ENCODE measurements around the gene STXBP1. TPM values are rescaled to one million over a fixed set of nuclear protein-coding genes. Genes with fewer than 3 reads are reported as not detected.

STXBP1 gene
- total and polyA plus RNA-seq, 9 of the 15 experiments (the other 6 are each of a cell fraction or from before 2014, with no cell fraction given), result 4.6 to 35.1 (median 9.7) TPM

DNA sequence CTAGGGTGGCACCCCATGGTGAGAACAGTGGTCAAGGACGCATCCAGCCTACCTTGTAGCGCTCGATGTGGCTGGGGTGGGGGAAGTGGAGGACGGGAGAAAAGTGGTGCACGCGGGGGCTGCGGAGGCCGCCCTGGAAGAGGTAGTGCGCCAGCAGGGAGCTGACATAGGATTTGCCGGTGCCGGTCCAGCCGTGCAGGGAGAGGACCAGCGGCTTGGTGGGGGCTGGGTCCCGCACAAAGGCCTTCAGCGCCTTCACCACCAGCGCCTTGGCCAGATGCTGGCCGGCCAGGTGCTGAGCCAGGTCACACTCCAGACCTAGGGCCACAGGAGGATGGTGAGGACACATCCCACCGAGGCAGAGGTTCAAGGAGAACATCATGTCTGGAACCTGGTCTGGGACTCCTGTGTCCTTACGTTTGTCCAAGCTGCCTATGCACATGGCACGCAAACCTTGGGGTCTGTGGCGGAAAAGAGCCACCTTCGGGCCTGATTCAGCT, 122.2 kb downstream of the STXBP1 start (continued):
- TF ChIP-seq, protein P1, sequence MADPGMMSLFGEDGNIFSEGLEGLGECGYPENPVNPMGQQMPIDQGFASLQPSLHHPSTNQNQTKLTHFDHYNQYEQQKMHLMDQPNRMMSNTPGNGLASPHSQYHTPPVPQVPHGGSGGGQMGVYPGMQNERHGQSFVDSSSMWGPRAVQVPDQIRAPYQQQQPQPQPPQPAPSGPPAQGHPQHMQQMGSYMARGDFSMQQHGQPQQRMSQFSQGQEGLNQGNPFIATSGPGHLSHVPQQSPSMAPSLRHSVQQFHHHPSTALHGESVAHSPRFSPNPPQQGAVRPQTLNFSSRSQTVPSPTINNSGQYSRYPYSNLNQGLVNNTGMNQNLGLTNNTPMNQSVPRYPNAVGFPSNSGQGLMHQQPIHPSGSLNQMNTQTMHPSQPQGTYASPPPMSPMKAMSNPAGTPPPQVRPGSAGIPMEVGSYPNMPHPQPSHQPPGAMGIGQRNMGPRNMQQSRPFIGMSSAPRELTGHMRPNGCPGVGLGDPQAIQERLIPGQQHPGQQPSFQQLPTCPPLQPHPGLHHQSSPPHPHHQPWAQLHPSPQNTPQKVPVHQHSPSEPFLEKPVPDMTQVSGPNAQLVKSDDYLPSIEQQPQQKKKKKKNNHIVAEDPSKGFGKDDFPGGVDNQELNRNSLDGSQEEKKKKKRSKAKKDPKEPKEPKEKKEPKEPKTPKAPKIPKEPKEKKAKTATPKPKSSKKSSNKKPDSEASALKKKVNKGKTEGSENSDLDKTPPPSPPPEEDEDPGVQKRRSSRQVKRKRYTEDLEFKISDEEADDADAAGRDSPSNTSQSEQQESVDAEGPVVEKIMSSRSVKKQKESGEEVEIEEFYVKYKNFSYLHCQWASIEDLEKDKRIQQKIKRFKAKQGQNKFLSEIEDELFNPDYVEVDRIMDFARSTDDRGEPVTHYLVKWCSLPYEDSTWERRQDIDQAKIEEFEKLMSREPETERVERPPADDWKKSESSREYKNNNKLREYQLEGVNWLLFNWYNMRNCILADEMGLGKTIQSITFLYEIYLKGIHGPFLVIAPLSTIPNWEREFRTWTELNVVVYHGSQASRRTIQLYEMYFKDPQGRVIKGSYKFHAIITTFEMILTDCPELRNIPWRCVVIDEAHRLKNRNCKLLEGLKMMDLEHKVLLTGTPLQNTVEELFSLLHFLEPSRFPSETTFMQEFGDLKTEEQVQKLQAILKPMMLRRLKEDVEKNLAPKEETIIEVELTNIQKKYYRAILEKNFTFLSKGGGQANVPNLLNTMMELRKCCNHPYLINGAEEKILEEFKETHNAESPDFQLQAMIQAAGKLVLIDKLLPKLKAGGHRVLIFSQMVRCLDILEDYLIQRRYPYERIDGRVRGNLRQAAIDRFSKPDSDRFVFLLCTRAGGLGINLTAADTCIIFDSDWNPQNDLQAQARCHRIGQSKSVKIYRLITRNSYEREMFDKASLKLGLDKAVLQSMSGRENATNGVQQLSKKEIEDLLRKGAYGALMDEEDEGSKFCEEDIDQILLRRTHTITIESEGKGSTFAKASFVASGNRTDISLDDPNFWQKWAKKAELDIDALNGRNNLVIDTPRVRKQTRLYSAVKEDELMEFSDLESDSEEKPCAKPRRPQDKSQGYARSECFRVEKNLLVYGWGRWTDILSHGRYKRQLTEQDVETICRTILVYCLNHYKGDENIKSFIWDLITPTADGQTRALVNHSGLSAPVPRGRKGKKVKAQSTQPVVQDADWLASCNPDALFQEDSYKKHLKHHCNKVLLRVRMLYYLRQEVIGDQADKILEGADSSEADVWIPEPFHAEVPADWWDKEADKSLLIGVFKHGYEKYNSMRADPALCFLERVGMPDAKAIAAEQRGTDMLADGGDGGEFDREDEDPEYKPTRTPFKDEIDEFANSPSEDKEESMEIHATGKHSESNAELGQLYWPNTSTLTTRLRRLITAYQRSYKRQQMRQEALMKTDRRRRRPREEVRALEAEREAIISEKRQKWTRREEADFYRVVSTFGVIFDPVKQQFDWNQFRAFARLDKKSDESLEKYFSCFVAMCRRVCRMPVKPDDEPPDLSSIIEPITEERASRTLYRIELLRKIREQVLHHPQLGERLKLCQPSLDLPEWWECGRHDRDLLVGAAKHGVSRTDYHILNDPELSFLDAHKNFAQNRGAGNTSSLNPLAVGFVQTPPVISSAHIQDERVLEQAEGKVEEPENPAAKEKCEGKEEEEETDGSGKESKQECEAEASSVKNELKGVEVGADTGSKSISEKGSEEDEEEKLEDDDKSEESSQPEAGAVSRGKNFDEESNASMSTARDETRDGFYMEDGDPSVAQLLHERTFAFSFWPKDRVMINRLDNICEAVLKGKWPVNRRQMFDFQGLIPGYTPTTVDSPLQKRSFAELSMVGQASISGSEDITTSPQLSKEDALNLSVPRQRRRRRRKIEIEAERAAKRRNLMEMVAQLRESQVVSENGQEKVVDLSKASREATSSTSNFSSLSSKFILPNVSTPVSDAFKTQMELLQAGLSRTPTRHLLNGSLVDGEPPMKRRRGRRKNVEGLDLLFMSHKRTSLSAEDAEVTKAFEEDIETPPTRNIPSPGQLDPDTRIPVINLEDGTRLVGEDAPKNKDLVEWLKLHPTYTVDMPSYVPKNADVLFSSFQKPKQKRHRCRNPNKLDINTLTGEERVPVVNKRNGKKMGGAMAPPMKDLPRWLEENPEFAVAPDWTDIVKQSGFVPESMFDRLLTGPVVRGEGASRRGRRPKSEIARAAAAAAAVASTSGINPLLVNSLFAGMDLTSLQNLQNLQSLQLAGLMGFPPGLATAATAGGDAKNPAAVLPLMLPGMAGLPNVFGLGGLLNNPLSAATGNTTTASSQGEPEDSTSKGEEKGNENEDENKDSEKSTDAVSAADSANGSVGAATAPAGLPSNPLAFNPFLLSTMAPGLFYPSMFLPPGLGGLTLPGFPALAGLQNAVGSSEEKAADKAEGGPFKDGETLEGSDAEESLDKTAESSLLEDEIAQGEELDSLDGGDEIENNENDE (IDR thresholded peaks at IDR 0.05; ENCODE audit: low read depth, low read length), result no peak
- no peak for TF ChIP-seq SMAD3 (CRISPR knock-in tag; conservative IDR thresholded peaks at IDR 0.05)
- TF ChIP-seq PURB (CRISPR knock-in tag; IDR thresholded peaks at IDR 0.05; ENCODE audit: low read depth), result no peak
- TF ChIP-seq, protein P2, sequence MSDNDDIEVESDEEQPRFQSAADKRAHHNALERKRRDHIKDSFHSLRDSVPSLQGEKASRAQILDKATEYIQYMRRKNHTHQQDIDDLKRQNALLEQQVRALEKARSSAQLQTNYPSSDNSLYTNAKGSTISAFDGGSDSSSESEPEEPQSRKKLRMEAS (CRISPR knock-in tag; IDR thresholded peaks at IDR 0.05), result no peak; the same call in none of the 2 replicates
- TF ChIP-seq SRSF3 (IDR thresholded peaks at IDR 0.05; ENCODE audit: insufficient read depth, low read length), result no peak
- no peak for TF ChIP-seq HSF4 (CRISPR knock-in tag; IDR thresholded peaks at IDR 0.05; ENCODE audit: borderline replicate concordance)
- TF ChIP-seq RAD51 (IDR thresholded peaks at IDR 0.05; ENCODE audit: borderline replicate concordance, low read depth), result no peak
- no peak for TF ChIP-seq JUNB (CRISPR knock-in tag; conservative IDR thresholded peaks at IDR 0.05)
- no peak for TF ChIP-seq PML (IDR thresholded peaks at IDR 0.05; ENCODE audit: low read length)
- TF ChIP-seq NCOA4 (IDR thresholded peaks at IDR 0.05; ENCODE audit: partially characterized antibody), result no peak
- no peak for TF ChIP-seq GATA2 (CRISPR knock-in tag; IDR thresholded peaks at IDR 0.05)
- peak; percentile 96 for TF ChIP-seq STAG1 (CRISPR knock-in tag; IDR thresholded peaks at IDR 0.05; ENCODE audit: borderline replicate concordance)
- TF ChIP-seq ZNF212 (CRISPR knock-in tag; IDR thresholded peaks at IDR 0.05), result no peak
- no peak for TF ChIP-seq ELF4 (CRISPR knock-in tag; IDR thresholded peaks at IDR 0.05)
- no peak for TF ChIP-seq CREB1 (IDR thresholded peaks at IDR 0.05)
- TF ChIP-seq CREB1 (CRISPR knock-in tag; IDR thresholded peaks at IDR 0.05), result no peak
- TF ChIP-seq ILF3 (IDR thresholded peaks at IDR 0.05; ENCODE audit: borderline replicate concordance), result no peak
- TF ChIP-seq NFIC (IDR thresholded peaks at IDR 0.05), result no peak
- TF ChIP-seq ZKSCAN1 (IDR thresholded peaks at IDR 0.05; ENCODE audit: low read depth, low read length), result no peak
- no peak for TF ChIP-seq MAFF (IDR thresholded peaks at IDR 0.05; ENCODE audit: low read length)
- no peak for TF ChIP-seq DMBX1 (CRISPR knock-in tag; IDR thresholded peaks at IDR 0.05; ENCODE audit: borderline replicate concordance)

Data from K562 (cell line).